C4-2B (cell line): Measurements from ENCODE around the gene EIF2B2.

Source experiments
- ZFX ChIP-seq: fragments of 450-650 bp; IDR thresholded peaks from 2 replicates; pipeline ENCODE4 v1.6.1; 2017
- TF ChIP-seq, protein P1 (sequence below): fragments of 450-650 bp; conservative IDR thresholded peaks from 2 replicates; pipeline ENCODE4 v1.5.1; 2017; ENCODE audit warnings: mild to moderate bottlenecking

DNA sequence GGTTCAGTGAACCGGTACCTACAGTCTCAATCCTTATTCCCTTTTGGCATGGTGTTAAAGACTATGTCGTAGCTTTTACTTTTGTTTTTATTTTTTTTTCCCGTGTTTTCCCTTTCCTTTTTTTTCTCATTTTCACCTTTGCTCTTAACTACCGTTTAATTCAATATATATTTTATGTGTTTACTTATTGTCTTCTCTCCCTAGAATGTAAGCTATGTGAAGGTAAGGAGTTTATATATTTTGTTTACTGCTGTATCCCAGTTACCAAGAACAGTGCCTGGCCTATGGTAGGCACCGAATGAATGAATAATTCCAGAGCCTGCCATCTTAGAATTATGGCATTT lies 48.8 kb downstream of the EIF2B2 start:
- TF ChIP-seq, protein P1, sequence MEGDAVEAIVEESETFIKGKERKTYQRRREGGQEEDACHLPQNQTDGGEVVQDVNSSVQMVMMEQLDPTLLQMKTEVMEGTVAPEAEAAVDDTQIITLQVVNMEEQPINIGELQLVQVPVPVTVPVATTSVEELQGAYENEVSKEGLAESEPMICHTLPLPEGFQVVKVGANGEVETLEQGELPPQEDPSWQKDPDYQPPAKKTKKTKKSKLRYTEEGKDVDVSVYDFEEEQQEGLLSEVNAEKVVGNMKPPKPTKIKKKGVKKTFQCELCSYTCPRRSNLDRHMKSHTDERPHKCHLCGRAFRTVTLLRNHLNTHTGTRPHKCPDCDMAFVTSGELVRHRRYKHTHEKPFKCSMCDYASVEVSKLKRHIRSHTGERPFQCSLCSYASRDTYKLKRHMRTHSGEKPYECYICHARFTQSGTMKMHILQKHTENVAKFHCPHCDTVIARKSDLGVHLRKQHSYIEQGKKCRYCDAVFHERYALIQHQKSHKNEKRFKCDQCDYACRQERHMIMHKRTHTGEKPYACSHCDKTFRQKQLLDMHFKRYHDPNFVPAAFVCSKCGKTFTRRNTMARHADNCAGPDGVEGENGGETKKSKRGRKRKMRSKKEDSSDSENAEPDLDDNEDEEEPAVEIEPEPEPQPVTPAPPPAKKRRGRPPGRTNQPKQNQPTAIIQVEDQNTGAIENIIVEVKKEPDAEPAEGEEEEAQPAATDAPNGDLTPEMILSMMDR, result no peak
- TF ChIP-seq ZFX, result no peak
